IMR-90 (cell line): ENCODE results near the gene ADGRF3.

ENCODE experiments used
- FOS ChIP-seq: fragments of 150-350 bp; IDR thresholded peaks from 2 replicates; pipeline ENCODE4 v1.6.1; 2016; ENCODE audit warnings: low read depth, low read length
- MAFK ChIP-seq: IDR thresholded peaks from 2 replicates; pipeline ENCODE4 v1.6.1; 2012; ENCODE audit warnings: low read depth, low read length, improper control_type of control experiment
- MXI1 ChIP-seq: IDR thresholded peaks from 2 replicates; pipeline ENCODE4 v1.6.1; 2012; ENCODE audit warnings: low read depth, mild to moderate bottlenecking, low read length, moderate library complexity, borderline replicate concordance
- NFE2L2 ChIP-seq: fragments of 150-350 bp; IDR thresholded peaks from 2 replicates; pipeline ENCODE4 v1.6.1; 2016; ENCODE audit warnings: low read depth, mild to moderate bottlenecking, low read length
- POLR2A ChIP-seq: IDR thresholded peaks from 2 replicates; pipeline ENCODE4 v1.6.1; 2012; ENCODE audit warnings: mild to moderate bottlenecking, low read depth, low read length
- RAD21 ChIP-seq: IDR thresholded peaks from 2 replicates; pipeline ENCODE4 v1.6.1; 2012; ENCODE audit warnings: low read length, improper control_type of control experiment
- TF ChIP-seq, protein P1 (sequence below): fragments of 150-350 bp; IDR thresholded peaks from 2 replicates; pipeline ENCODE4 v1.6.1; 2016; ENCODE audit warnings: low read depth, mild to moderate bottlenecking, low read length, moderate library complexity, borderline replicate concordance
- TF ChIP-seq, protein P2 (sequence below): conservative IDR thresholded peaks from 2 replicates; pipeline ENCODE4 v1.5.1; 2012; ENCODE audit warnings: mild to moderate bottlenecking, low read depth, low read length, improper control_type of control experiment
- TF ChIP-seq, protein P3 (sequence below): fragments of 150-350 bp; IDR thresholded peaks from 2 replicates; pipeline ENCODE4 v1.6.1; 2017; ENCODE audit warnings: mild to moderate bottlenecking, antibody characterized with exemption, low read length, low read depth

DNA sequence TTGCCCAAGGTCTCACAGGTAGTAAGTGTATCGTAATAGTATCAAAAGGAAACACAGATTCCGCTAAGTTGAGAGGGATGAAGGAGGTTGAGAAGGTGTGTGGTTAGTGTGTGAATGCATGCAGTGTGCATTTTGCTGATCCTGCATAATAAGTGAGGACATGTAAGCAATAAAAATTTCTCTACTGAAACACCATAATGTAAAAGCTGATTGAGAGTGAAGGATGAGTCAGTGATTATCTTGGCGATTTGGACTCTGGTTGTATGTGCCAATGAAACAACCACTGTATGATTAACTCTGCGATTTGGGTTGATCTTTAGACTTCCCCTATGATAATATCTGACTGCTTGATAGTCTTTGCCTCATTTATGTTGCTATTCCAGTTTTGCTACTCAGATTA, 16.7 kb upstream of the ADGRF3 start:
- TF ChIP-seq RAD21 = no peak
- TF ChIP-seq, protein P1, sequence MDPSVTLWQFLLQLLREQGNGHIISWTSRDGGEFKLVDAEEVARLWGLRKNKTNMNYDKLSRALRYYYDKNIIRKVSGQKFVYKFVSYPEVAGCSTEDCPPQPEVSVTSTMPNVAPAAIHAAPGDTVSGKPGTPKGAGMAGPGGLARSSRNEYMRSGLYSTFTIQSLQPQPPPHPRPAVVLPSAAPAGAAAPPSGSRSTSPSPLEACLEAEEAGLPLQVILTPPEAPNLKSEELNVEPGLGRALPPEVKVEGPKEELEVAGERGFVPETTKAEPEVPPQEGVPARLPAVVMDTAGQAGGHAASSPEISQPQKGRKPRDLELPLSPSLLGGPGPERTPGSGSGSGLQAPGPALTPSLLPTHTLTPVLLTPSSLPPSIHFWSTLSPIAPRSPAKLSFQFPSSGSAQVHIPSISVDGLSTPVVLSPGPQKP = no peak
- TF ChIP-seq, protein P2, sequence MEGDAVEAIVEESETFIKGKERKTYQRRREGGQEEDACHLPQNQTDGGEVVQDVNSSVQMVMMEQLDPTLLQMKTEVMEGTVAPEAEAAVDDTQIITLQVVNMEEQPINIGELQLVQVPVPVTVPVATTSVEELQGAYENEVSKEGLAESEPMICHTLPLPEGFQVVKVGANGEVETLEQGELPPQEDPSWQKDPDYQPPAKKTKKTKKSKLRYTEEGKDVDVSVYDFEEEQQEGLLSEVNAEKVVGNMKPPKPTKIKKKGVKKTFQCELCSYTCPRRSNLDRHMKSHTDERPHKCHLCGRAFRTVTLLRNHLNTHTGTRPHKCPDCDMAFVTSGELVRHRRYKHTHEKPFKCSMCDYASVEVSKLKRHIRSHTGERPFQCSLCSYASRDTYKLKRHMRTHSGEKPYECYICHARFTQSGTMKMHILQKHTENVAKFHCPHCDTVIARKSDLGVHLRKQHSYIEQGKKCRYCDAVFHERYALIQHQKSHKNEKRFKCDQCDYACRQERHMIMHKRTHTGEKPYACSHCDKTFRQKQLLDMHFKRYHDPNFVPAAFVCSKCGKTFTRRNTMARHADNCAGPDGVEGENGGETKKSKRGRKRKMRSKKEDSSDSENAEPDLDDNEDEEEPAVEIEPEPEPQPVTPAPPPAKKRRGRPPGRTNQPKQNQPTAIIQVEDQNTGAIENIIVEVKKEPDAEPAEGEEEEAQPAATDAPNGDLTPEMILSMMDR = no peak
- peak; percentile 94 for TF ChIP-seq MAFK
- no peak for TF ChIP-seq POLR2A
- TF ChIP-seq NFE2L2 = no peak
- TF ChIP-seq MXI1 = no peak
- TF ChIP-seq, protein P3, sequence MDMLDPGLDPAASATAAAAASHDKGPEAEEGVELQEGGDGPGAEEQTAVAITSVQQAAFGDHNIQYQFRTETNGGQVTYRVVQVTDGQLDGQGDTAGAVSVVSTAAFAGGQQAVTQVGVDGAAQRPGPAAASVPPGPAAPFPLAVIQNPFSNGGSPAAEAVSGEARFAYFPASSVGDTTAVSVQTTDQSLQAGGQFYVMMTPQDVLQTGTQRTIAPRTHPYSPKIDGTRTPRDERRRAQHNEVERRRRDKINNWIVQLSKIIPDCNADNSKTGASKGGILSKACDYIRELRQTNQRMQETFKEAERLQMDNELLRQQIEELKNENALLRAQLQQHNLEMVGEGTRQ = no peak
- no peak for TF ChIP-seq FOS
